GF-D8 (cell line): Measurements from ENCODE around the gene NFIL3.
"Not testable (repeated sequence)": the region's sequence is repeated elsewhere in the genome, so short reads cannot be mapped to it uniquely, and the experiment has no call there.

Source experiments
- DNase-seq: peaks from one replicate; lab custom pipeline; 2025; lab: John Stamatoyannopoulos, UW

The NFIL3 gene, protein sequence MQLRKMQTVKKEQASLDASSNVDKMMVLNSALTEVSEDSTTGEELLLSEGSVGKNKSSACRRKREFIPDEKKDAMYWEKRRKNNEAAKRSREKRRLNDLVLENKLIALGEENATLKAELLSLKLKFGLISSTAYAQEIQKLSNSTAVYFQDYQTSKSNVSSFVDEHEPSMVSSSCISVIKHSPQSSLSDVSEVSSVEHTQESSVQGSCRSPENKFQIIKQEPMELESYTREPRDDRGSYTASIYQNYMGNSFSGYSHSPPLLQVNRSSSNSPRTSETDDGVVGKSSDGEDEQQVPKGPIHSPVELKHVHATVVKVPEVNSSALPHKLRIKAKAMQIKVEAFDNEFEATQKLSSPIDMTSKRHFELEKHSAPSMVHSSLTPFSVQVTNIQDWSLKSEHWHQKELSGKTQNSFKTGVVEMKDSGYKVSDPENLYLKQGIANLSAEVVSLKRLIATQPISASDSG

GRCh38 chr9:91423785-91424402, at the start of gene NFIL3:
Gene NFIL3, minus strand, starts transcription at chr9:91423832. Its CDS starts 13,098 bp downstream, at chr9:91410734.
- peak; percentile 24 for DNase-seq

DNA sequence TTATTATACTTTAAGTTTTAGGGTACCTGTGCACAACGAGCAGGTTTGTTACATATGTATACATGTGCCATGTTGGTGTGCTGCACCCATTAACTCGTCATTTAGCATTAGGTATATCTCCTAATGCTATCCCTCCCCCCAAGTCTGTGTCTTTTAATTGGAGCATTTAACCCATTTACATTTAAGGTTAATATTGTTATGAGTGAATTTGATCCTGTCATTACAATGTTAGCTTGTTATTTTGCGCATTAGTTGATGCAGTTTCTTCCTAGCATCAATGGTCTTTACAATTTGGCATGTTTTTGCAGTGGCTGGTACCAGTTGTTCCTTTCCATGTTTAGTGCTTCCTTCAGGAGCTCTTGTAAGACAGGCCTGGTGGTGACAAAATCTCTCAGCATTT, 47.9 kb upstream of the NFIL3 start:
- not testable (repeated sequence) for DNase-seq

GRCh38 chr9:91465420-91465819, 41.8 kb upstream of the NFIL3 start:
- no peak for DNase-seq

DNA sequence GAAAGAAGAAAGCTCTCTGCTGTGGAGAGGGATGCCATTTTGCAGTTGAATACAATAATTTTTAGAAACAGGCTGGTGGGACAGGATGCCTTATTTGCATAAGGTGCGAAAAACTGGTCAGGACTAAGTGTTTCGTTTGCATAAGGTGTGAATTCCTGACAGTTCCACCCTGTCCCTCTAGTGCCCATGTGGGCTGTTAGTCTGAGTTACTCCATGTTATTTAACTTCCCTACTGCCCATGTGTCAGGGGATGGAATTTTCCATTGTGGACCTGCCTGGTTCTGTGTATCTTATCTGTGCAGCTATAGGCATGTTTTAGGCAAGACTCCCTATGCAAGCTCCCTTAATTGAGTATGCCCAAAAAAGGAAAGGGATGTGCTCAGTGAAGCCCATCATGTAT, 35.3 kb upstream of the NFIL3 start:
- DNase-seq: no peak

DNA sequence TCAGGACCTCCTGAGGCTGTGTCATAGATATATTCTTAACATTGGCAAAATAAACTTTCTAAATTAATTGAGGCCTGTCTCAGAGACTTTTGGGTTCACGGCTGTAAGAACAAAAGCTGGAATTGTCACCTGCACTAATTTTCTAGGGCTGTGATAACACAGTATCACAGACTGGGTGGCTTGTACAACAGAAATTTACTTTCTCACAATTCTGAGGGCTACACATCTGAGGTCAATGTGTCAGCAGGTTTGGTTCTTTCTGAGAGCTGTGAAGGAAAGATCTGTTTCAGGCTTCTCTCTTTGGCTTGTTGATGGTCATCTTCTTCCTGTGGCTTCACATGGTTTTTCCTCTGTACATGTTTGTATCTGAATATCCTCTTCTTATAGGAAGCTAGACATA, 29.2 kb upstream of the NFIL3 start:
- no peak for DNase-seq

- DNase-seq: no peak
Measured at GRCh38 chr9:91451431-91452270, 28.0 kb upstream of the NFIL3 start.

GRCh38 chr9:91445135-91445534, 21.5 kb upstream of the NFIL3 start:
- DNase-seq: no peak

DNA sequence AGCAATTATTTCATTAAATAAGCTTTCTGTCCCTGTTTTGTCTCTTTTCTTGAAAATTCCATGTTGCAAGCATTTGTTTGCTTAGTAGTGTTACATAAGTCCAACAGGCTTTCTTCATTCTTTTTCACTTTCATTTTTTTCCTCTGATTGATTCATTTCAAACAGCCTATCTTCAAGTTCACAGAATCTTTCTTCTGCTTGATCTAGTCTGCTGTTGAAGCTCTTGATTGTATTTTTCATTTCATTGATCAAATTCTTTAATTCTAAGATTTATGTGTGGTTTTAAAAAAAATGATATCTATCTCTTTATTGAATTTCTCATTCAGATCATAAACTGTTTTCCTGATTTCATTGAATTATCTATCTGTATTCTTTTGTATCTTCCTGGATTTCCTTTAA, 20.4 kb upstream of the NFIL3 start:
- no peak for DNase-seq

- DNase-seq: no peak
Measured at GRCh38 chr9:91443321-91443993, 19.8 kb upstream of the NFIL3 start.

- no peak for DNase-seq
Measured at GRCh38 chr9:91436841-91437240, 13.2 kb upstream of the NFIL3 start.

DNA sequence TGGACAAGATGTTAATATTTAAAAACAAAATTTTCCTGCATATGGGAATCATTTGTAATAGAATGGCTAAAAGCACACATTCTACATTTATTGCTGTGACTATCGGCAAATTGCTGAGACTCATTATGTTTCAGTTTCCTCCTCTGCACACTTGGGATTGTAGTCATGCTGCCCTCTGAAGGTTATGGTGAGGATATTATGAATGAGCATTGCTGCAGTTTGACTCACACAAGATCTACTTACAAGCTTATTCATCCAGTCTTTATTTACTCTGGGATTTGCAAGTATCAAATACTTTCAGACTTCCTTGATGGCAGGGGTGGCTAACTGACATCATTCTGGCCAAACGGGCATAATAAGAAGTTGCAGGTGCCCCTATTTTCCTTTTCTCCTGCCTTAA, 9.5 kb upstream of the NFIL3 start:
- DNase-seq: peak; percentile 19

DNA sequence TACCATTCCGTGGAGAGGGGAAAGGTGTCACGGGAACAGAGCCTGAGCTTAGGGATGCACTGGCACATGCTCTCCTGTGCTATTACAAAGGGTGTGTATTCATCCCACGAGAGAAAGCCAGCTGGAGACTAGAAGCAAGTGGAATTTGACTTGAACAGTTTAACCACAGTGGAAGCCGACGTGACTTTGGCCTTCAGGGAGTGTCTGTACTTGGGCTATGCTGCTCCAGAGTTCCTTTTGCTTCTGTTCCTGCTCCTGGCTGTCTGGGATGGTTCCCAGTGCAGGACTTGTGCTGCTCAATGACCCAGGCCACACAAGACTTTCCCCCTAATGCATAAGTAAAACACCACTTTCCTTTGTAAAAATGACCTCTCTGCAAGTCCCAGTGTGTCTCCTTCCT, 7.9 kb upstream of the NFIL3 start:
- DNase-seq: no peak

DNA sequence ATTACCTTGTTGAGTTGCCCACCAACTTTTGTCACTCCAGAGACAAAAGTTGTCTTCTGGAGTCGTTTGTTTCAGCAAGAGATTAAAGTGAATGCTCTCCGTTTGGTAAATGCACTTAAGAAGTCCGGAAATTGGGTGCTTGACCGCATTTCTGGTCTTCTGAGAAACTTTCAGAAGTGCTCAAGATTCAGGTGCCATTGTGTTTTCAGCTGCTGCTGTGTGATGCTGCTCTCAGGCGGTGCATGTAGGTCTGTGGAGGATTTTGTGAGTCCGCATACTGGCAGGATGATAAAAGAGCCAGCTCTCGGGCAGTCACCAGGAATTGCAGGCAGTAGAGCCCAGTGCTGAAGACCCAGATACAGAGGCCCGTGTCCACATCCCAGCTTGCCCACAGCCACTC, 5.9 kb upstream of the NFIL3 start:
- DNase-seq: no peak

- DNase-seq: peak; percentile 59
Measured at GRCh38 chr9:91428927-91429351, 5.3 kb upstream of the NFIL3 start.

GRCh38 chr9:91428436-91428835, 4.8 kb upstream of the NFIL3 start:
- DNase-seq: peak; percentile 67

DNA sequence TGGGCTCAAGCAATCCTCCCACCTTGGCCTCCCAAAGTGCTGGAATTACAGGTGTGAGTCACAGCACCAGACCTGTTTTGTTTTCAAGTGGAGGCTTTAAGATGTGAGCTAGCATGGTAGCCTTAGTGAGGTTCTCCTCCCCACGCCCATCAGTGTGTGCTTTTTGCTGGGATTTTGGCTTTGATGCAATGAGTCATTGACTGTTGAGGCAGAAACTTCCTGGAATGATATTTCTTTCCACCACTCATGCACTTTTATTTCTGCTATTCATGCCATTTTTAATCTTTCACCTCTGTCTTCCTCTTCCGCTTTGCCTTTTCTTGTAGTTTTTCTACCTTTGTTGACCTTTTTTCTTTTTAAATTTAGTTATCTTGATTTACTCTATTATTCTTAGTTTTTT, 4.2 kb upstream of the NFIL3 start:
- no peak for DNase-seq

GRCh38 chr9:91426123-91426745, 2.6 kb upstream of the NFIL3 start:
- DNase-seq: peak; percentile 30

GRCh38 chr9:91425271-91425670, 1.6 kb upstream of the NFIL3 start:
- DNase-seq: no peak

GRCh38 chr9:91424403-91425176, 958 bp upstream of the NFIL3 start:
- DNase-seq: peak; percentile 22
